Measurements from ENCODE around the gene DTX1. TPM values are rescaled to one million over a fixed set of nuclear protein-coding genes. Genes with fewer than 3 reads are reported as not detected.

The DTX1 gene
- total and polyA plus RNA-seq, 3 donors from 2014 or later = 15.0 to 26.9 (median 22.8) TPM

DNA sequence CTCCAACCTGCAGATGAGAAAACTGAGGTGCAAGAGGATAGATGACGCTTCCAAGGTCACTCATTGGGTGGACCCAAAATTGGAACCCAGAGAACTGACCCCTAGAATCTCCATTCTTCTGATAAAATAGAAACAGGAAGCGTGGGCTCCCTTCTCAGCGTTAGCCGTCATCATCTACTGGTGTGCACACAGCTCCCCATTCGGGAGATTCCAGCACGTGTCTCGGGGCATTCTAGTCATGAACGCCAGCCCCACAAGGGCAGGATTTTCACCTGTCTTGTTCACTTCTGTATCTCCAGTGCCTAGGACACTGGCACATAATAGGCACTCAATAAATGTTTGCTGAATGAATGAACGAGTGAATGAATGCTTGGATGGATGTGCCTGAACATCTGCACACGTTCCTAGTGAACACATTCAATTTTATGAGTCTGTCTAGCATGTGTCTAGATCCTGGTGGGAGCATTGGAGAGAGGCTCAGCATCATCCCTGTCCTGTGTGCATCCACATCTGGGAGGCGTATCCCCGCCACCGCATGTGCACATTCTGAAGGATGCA is 48.5 kb downstream of the DTX1 start:
- H3K4me3 ChIP-seq = no peak overlapping the region
- intact Hi-C loops (cut with DNase I; ENCODE audit: low total_unique reads) = no loop called here
- no peaks in the 10 kb centered on the region for H3K36me3 ChIP-seq (ENCODE audit: low read depth, missing control alignments)
- H3K27ac ChIP-seq = no peak overlapping the region
- H3K9me3 ChIP-seq = no peaks in the 10 kb centered on the region
- no peaks in the 10 kb centered on the region for H3K27me3 ChIP-seq
- H3K4me1 ChIP-seq = no peaks in the 10 kb centered on the region
- TF ChIP-seq POLR2A (IDR thresholded peaks at IDR 0.05) (no peak), CTCF (IDR thresholded peaks at IDR 0.05) (no peak)
- no peak for DNase-seq
- WGBS, 2 donors = 73 to 80% methylated on average over 10 to 13 of the region's 13 CpGs

DNA sequence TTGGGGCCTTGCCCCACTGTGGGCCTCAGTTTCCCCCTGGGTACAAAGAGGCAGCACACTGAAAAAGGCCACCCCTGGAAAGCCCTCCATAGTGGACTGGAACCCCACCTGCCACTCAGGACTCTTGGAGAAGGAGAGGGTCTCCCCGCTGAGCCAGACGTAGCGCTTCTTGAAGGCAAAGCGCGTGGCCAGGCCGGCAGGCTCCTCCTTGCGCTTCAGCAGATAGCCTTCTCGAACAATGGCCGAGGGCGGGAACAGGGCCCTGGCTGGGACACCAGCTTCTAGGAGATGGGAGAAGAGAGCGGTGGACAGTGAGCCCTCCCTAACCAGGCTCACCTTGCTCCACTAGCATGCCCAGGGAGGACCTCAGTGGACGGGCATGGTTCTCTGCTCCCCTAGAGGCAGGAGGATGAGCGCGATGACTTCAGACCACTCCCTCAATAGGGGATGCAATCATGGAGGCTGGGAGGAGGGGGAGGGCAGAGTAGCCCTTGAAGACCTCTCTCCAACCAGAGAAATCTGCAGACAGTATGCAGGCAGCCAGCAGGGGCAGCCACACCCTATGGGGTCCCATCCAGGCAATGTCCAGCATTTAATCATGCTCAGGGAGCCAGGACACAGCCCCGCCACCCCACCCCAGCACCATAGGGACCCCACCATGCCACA is 49.2 kb downstream of the DTX1 start:
- TF ChIP-seq POLR2A (IDR thresholded peaks at IDR 0.05) (no peak), CTCF (IDR thresholded peaks at IDR 0.05) (no peak)
- WGBS, 2 donors = 88 to 89% methylated on average over 5 to 15 of the region's 15 CpGs
- no peak for DNase-seq
- Histone ChIP-seq H3K27ac (no peak overlapping the region), H3K36me3 (ENCODE audit: low read depth, missing control alignments) (no peaks in the 10 kb centered on the region), H3K4me1 (no peaks in the 10 kb centered on the region), H3K27me3 (no peaks in the 10 kb centered on the region), H3K9me3 (no peaks in the 10 kb centered on the region), H3K4me3 (no peak overlapping the region)
- intact Hi-C loops (cut with DNase I; ENCODE audit: low total_unique reads) = no loop called here

DNA sequence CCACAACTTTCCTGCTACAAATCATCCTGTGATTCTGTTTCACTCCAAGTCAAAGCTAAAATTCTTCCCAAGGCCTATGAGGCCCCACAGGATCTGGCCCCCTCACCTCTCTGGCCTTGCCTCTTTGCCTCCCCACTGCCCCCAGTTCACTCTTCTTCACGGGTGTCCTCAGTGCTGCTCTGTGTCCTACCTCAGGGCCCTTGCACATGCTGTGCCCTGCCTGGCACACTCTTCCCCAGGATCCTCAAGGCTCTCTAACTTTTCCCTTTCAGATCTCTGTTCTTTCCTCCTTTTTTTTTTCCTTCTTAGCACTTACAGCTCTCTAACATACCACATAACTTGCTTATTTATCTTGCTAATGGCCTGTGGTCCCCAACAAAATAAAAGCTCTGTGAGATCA is 49.8 kb downstream of the DTX1 start:
- no peak for DNase-seq
- Histone ChIP-seq H3K36me3 (ENCODE audit: low read depth, missing control alignments) (no peaks in the 10 kb centered on the region), H3K27ac (no peak overlapping the region), H3K4me1 (no peaks in the 10 kb centered on the region), H3K27me3 (no peaks in the 10 kb centered on the region), H3K9me3 (no peaks in the 10 kb centered on the region), H3K4me3 (no peak overlapping the region)
- intact Hi-C loops (cut with DNase I; ENCODE audit: low total_unique reads) = no loop called here
- TF ChIP-seq CTCF (IDR thresholded peaks at IDR 0.05) = no peak
- WGBS, 2 donors = 69 to 71% methylated on average over 1 of the region's 1 CpG

DNA sequence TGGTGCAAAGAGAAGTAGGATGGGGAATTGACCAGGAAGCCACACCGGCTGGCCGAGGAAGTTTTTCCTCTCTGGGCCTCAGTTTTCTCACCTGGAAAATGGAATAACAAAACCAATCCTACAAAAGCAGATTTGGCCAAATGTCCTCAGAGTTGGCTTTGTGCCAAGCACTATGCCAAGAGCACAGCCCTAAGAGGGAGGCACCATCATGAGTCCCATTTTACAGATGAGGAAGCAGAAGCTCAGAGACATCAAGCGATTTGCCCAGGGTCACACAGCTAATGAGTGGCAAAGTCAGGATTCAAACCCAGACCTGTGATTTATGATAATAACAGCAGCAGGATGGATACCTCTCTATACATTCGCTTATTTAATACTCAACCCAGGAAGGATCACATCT is 51.8 kb downstream of the DTX1 start:
- Histone ChIP-seq H3K9me3 (no peaks in the 10 kb centered on the region), H3K4me1 (no peaks in the 10 kb centered on the region), H3K4me3 (no peak overlapping the region), H3K27ac (no peak overlapping the region), H3K36me3 (ENCODE audit: low read depth, missing control alignments) (no peaks in the 10 kb centered on the region), H3K27me3 (no peaks in the 10 kb centered on the region)
- intact Hi-C loops (cut with DNase I; ENCODE audit: low total_unique reads) = no loop called here
- DNase-seq = no peak
- WGBS, 2 donors = 82 to 96% methylated on average over 4 of the region's 4 CpGs
- TF ChIP-seq CTCF (IDR thresholded peaks at IDR 0.05) = no peak
- TF ChIP-seq POLR2A (IDR thresholded peaks at IDR 0.05) = no peak

DNA sequence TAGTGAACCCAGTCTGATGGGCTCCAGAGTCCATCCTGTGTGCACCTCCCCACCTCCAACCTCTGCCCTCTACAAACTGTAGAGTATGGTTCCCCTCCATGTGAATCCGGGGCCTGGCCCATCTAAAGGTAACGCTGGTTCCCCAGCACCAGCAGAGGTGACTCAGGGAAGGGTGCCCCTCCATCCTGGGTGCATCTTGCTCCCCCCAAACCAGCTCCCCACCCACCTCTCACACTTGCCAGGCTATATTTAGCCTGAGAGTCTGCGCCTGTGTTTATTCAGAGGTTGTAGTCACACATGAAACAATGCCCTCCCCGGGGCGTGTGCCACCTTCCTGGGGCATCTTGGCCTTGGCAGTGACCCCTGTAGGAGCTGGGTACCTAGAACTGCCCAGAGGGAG is 52.8 kb downstream of the DTX1 start:
- intact Hi-C loops (cut with DNase I; ENCODE audit: low total_unique reads) = no loop called here
- DNase-seq = no peak
- Histone ChIP-seq H3K36me3 (ENCODE audit: low read depth, missing control alignments) (no peaks in the 10 kb centered on the region), H3K4me1 (no peaks in the 10 kb centered on the region), H3K9me3 (no peaks in the 10 kb centered on the region), H3K27me3 (no peaks in the 10 kb centered on the region), H3K4me3 (no peak overlapping the region), H3K27ac (no peak overlapping the region)
- 93% methylated on average over 5 of the region's 5 CpGs; no CpG with 5 or more reads in 1 of the 2 donors for WGBS, 2 donors
- no peak for TF ChIP-seq CTCF (IDR thresholded peaks at IDR 0.05)
- no peak for TF ChIP-seq POLR2A (IDR thresholded peaks at IDR 0.05)
